NCI-H748 treated with DMSO at 0.1 percent for 48 hours (cell line): ENCODE results near the gene NUTM2F.
"Not testable (repeated sequence)": the region's sequence is repeated elsewhere in the genome, so short reads cannot be mapped to it uniquely, and the experiment has no call there.

Experiments used
- DNase-seq: peaks from one replicate; lab custom pipeline; 2025; lab: John Stamatoyannopoulos, UW

The NUTM2F gene

DNA sequence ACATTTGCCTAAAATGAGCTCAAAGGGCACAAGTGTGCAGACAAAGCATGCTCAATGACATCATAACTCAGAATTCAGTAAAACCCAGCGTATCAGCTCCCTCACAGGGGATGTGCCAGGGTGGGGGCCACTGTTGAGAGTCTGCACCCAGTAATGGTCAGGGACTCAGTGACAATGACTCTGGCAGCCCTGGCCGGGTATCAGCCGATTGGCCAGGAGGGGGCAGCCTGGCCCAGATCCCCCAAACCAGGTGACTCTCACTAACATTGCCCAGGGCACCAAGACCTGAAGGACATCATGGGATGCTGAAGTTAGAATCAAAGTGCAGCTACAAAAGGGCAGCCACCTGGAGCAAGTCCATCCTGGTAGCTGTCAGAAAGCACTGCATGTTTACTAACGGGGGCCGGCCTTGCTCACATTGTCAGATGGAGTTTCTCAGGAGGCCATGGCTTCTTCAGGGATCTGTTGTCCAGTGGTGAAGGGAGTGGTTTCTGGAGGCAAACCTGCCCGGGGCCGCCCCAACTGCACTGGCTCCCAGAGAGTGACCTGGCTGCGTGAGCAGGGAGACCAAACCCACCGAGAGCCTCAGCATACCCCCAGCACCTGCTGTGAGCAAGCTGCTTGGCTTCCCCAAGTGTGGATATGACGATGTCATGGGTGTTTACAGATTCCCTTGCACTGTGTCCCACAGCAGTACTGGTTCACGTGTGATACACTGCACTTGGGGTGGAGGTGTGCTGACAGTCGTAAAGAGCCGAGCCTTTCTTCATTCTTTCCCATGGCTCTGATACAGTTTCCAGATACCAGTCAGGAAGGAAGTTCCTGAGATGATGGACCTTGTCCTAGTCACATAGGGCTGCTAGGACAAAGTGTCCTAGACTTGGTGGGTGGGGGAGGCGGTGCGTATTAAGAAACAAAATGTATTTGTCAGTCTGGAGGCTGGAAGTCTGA, 13.1 kb downstream of the NUTM2F start:
- not testable (repeated sequence) for DNase-seq

DNA sequence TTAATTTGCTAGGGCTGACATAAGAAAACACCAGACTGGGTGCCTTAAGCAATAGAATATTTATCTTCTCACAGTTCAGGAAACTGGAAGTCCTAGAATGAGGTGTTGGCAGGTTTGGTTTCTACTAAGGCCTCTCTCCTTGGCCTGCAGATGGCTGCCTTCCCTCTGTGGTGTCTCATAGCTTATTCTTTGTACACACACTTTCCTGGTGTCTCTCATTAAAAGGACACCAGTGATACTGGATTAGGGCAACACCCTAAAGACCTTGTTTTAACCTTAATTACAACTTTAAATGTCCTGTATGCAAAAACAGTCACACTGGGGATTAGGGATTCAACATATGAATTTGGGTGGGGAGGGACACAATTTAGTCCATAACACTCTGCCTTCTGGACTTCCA, 25.1 kb downstream of the NUTM2F start:
- no peak for DNase-seq

- DNase-seq = no peak
Observed at GRCh38 chr9:94302426-94302825, 26.0 kb downstream of the NUTM2F start.

- no peak for DNase-seq
Observed at GRCh38 chr9:94301583-94301982, 26.9 kb downstream of the NUTM2F start.

- DNase-seq = no peak
Observed at GRCh38 chr9:94300470-94301301, 27.8 kb downstream of the NUTM2F start.

DNA sequence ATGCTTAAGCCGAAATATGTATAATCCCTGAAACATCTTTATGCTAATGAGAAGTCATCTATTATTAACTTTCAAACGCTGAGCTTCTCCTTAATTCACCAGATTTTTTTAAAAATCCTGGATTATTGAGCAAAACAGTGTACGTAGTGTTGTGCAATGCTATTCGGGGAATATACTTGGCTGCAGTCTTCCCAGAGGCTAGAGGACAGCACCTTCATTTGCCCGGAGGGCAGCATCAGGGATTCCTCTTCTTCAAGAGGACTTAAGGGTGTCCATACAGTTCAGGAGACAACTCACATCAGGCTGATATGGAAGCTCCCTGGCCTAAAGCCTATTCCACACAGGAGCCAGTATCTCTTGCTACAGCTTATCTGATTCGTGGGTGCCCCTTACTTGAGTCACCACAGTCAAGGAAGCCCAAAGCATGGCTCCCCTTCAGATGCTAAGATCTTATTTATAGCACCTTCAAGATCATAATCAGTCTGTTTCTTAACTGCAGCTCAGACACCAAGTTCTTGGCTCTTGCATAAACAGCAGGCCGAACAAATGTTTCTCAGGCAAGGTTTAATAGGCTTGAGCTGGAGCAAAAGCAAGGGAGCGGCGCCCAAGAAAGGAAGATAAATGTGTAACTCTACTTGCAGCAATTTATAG, 29.4 kb downstream of the NUTM2F start:
- no peak for DNase-seq

DNA sequence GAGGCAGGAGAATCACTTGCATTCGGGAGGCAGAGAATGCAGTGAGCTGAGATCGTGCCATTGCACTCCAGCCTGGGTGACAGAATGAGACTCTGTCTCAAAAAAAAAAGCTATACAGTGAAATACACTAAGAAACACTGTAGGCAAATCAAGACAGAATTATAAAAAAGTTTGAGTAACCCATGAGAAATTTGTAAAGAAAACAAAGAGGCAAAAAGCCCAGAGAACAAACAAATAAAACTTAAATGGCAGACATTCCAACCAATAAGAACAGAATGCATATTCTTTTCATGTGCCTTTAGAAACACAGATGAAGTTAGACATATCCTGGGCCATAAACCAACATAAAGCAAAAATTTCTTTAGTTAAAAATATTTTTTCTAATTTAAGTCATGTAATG, 38.8 kb downstream of the NUTM2F start:
- no peak for DNase-seq

- DNase-seq = no peak
Observed at GRCh38 chr9:94287877-94288513, 40.4 kb downstream of the NUTM2F start.

- DNase-seq = no peak
Observed at GRCh38 chr9:94286116-94286515, 42.3 kb downstream of the NUTM2F start.

GRCh38 chr9:94281101-94281500, 47.3 kb downstream of the NUTM2F start:
- DNase-seq = no peak

- DNase-seq = no peak
Observed at GRCh38 chr9:94280409-94280989, 47.9 kb downstream of the NUTM2F start.

DNA sequence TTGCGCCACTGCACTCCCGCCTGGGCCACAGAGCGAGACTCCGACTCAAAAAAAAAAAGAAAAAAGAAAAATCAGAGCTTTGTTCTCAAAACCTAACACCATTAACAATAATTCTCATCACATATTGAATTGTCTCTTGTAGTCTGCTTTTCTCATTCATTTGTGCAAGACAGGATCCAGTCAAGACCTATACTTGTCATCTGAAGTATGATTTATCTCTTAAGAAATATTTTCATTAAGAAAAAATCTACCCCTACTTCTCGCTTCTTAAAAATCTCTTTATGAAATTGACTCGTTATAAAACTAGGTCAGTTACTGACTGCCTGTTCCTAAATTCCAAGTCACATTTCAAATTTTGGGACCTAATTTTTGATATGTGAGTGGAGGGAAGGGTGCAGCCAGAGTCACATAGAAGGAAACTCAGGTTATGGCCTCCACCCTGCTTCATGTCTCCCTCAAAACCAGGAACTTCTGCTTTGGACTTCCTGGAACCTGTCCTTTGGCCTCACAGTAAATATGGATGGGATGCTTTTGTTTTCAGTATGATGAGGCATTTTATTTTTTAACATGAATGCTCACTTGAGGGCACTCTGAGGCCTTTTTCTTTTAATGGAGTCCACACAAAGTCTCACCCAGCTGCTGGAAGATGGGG, 50.4 kb downstream of the NUTM2F start:
- no peak for DNase-seq

DNA sequence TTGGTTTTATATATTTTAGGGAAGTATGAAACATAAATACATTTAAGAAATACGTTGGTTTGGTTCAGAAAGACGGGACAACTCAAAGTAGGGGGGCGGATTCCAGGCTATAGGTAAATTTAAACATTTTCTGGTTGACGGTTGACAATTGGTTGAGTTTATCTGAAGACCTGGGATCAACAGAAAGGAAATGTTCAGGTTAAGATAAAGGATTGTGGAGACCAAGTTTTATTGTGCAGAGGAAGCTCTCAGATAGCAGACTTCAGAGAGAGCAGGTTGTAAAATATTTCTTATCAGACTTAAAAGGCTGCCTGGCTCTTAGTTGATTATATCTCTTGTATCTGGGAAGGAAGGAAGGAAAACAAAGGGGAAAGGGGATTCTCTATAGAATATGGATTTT, 51.4 kb downstream of the NUTM2F start:
- DNase-seq = not testable (repeated sequence)

DNA sequence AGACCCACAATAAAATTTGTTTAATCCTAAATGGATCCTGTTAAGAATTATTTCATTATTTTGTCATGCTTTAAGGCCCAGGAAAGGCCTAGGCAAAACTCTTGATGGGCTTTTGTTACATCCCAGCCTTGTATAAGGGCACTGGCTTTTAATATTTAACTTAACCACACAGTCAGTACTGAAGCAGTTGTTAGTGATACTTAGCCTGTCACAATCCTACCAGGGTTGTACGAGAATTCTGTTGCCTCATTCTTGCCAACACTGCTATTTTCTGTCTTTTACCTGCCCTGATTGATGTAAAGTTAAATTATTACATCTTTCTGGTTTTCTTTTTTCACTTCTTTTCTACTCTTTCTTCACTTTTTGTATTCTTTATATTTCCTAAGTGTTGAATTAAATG, 58.4 kb downstream of the NUTM2F start:
- DNase-seq = no peak

GRCh38 chr9:94269264-94269663, 59.2 kb downstream of the NUTM2F start:
- DNase-seq = no peak
